ENCODE results near the gene TMOD1.

The TMOD1 gene

DNA sequence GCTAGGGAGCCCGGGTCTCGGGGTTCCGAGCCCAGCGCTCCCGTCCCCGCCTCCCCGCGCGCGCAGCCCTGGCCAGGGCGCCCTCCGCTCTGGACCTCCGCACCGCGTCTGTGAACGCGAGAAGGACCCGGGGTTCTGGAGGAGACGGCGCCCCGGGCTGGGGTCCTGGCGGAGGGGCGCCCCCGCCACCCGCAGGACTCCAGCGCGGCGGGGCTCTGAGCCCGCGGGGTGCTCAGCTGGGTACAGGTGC, 431 bp downstream of the TMOD1 start:
- TF ChIP-seq, protein P1, sequence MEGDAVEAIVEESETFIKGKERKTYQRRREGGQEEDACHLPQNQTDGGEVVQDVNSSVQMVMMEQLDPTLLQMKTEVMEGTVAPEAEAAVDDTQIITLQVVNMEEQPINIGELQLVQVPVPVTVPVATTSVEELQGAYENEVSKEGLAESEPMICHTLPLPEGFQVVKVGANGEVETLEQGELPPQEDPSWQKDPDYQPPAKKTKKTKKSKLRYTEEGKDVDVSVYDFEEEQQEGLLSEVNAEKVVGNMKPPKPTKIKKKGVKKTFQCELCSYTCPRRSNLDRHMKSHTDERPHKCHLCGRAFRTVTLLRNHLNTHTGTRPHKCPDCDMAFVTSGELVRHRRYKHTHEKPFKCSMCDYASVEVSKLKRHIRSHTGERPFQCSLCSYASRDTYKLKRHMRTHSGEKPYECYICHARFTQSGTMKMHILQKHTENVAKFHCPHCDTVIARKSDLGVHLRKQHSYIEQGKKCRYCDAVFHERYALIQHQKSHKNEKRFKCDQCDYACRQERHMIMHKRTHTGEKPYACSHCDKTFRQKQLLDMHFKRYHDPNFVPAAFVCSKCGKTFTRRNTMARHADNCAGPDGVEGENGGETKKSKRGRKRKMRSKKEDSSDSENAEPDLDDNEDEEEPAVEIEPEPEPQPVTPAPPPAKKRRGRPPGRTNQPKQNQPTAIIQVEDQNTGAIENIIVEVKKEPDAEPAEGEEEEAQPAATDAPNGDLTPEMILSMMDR (IDR thresholded peaks at IDR 0.05; ENCODE audit: extremely low read depth, missing control alignments) = no peak
- no peak for DNase-seq (ENCODE audit: low spot score)

DNA sequence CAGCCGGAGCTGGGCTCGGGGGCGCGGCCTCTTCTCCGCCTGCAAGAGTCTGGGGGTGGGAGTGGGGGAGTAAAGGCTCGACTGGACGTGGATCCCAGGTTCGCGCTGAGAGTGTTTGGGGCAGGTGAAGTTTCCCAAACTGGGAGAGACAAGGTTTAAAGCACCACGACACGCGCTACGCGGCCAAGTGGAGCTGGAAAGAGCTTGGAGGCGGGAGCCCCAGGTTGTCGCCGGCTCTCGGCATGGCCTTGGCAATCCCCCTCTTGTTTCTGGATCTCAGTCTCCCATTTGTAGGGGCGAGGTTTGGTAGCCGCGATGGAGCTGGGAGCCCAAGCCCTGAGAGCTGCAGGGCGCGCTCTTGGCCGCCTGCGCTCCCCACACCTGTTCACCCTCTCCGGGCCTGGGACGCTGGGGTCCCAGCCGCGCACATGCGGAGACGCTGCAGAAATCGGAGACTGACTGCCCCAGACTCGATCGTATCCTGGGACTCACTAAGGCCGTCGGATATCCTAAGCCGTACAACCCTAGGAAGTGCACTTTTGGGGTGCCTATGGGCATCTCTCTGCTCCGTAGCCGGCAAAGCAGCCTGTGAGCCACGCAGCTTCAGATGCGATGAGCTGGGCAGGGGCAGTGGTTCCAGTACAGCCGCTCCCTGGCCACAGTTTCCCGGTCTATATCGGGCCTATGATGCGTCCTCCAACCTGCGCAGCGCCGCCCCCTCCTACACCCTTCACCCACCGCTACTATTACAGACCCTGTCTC, 937 bp downstream of the TMOD1 start:
- TF ChIP-seq, protein P1 (IDR thresholded peaks at IDR 0.05; ENCODE audit: extremely low read depth, missing control alignments) = no peak
- DNase-seq (ENCODE audit: low spot score) = peak; percentile 60

DNA sequence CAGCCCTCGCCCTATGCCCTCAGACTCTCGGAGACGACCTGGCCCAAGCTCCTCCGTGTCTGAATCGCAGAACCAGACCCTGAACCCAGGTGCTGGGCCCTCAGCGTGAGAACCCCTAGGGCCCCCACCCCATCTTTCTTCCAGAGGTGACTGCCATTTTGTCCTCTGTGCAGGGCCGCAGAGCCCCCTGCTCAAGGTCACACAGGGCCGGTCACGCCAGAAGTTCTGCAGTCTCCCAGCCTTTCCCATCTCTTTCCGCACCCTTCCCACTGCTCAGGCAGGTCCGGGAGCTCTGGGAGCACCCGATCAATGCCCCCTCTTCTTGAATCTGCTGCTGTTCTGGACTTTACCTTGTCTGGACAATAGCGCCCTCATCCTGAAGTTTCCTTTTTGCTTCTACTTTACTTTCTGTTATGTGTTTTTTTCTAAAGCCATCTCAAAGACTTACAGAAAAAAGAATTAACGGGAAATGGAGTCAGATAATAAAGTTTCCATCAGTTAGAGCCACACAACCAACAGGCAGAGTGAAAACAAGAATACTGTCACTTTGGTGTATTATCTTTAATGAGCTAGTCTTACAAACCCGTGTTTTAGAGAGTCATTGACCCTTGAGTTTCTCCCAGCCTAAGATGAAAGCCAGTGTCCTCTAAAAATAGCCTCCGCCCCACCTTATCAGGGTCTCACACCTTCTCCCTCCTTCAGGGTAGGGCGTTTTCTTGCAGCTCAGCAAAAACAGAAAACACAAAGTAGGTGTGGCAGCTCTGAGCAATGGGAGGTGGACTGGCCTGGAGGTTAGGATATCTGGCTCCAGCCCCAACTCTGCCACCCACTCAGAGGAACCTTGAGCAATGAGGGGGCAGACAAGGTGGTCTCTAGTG, 1.8 kb downstream of the TMOD1 start:
- TF ChIP-seq, protein P1 (IDR thresholded peaks at IDR 0.05; ENCODE audit: extremely low read depth, missing control alignments) = no peak
- peak; percentile 39 for DNase-seq (ENCODE audit: low spot score)

DNA sequence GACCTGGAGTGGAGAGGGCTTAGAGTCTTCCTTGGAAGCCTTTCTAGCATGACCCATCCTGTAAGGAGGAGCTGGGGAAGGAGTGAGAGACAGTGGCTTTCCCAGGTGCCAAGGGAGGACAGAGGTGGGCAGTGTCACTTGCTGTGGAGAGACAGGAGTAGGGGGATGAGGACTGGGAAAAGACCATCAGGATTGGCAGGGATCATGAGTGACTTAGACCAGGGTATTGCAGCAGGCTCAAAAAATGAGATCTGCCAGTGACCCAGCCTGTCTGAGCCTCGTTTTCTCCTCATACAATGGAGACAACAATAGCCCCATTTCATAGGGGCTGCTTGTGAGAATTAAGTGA, 2.4 kb downstream of the TMOD1 start:
- TF ChIP-seq, protein P1 (IDR thresholded peaks at IDR 0.05; ENCODE audit: extremely low read depth, missing control alignments) = no peak
- DNase-seq (ENCODE audit: low spot score) = no peak

DNA sequence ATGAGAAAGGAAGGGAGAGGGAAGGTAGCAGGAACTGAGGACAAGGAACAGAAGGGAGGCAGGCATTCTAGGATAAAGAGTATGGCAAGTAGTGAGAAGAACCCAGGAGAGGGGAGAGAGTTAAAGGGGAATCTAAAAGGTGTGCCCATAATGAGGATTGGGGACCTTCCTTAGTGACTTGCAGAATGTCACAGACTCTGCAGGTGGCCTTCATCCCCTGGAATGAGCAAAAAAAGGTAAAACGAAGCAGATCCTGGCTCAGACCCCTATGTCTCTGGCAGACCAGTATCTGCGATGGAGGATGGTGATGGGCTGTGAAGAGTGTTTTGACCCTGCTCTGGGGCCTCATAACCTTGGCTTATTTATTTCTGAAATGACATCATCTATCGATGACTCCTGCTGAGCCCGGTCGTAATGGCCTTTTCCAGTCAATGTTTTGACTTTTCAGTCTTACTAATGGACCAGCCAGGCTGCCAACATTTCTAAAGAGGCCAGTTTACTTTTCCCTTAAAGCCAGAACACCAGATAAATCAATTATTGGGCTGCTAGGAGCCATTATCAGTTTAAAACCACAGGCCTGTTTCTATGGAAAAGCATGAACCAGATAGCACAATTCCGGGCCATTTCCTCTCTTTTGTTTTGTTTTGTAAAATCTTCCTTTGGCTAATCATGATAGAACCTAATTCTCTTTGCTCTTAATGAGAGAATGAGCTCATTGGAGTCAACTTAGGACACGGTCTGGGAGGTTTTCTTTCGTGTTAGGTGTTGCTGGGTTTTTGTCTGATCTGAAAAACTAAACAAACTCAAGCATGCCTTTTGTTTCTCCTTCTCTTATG, 3.1 kb downstream of the TMOD1 start:
- DNase-seq (ENCODE audit: low spot score) = no peak
- TF ChIP-seq, protein P1 (IDR thresholded peaks at IDR 0.05; ENCODE audit: extremely low read depth, missing control alignments) = no peak

DNA sequence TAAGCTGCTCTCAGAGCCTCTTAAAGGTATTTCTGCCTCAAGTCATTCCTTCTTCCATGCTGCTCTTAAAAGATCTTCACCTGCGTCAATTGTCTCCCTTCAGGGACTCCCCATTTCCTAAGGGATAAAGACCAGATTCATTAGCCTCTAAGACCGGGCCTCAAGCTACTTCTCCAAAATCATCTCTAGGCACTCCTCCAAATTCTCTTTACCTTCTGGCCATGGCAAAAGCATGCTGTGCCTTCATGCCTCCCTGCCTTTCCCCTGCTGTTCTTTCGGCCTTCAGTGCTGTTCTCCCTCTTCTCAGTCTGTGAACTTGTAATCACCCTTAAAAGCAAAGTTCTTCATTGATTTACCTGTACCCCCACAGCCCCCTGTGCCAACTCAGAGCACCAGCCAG, 4.4 kb downstream of the TMOD1 start:
- TF ChIP-seq, protein P1 (IDR thresholded peaks at IDR 0.05; ENCODE audit: extremely low read depth, missing control alignments) = no peak
- DNase-seq (ENCODE audit: low spot score) = no peak

DNA sequence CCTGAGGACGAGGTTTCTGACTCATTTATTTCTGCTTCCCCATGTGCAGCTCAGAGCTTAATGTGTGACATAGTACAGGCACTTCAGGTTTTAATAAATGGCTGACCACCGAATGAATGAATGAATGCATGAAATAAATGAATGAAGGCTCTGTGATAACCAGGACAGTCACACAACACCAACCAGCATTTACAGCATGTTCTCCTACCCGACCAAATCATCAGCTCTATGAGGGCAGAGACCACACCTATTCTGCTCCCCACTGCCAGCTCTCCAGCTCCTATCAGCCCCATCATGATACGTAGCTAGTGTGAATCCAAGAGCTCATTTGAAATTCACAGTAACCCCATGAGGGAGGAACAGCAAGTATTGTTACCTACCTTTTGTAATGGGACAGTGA, 4.8 kb downstream of the TMOD1 start:
- TF ChIP-seq, protein P1 (IDR thresholded peaks at IDR 0.05; ENCODE audit: extremely low read depth, missing control alignments) = no peak
- DNase-seq (ENCODE audit: low spot score) = no peak
